Loucy (cell line): Measurements from ENCODE around the gene TENM4.

ENCODE experiments used
- H2AFZ ChIP-seq: fragments of 200-600 bp; sonication (generic); 2 replicates; pipeline ENCODE4 v1.6.0; 2016; ENCODE audit warnings: antibody characterized with exemption, mild to moderate bottlenecking, low read length, moderate library complexity
- H3F3A ChIP-seq: fragments of 200-600 bp; 2 replicates; pipeline ENCODE4 v1.6.0; 2016; ENCODE audit warnings: antibody characterized with exemption, low read depth, mild to moderate bottlenecking
- H3K27me3 ChIP-seq: fragments of 200-600 bp; sonication (generic); 2 replicates; pipeline ENCODE4 v1.6.1; 2014; ENCODE audit warnings: low read length, mild to moderate bottlenecking; ENCODE audit not compliant: insufficient read depth, poor library complexity, severe bottlenecking
- H3K36me3 ChIP-seq: fragments of 200-600 bp; sonication (generic); 2 replicates; pipeline ENCODE4 v1.6.1; 2016; ENCODE audit warnings: low read length; ENCODE audit not compliant: insufficient read depth
- H3K4me1 ChIP-seq: fragments of 200-600 bp; sonication (generic); 2 replicates; pipeline ENCODE4 v1.5.1; 2014; ENCODE audit warnings: low read length, mild to moderate bottlenecking; ENCODE audit not compliant: insufficient read depth, poor library complexity, severe bottlenecking
- H3K4me2 ChIP-seq: fragments of 200-600 bp; sonication (generic); 2 replicates; pipeline ENCODE4 v1.6.0; 2014; ENCODE audit warnings: antibody characterized with exemption, low read length, low read depth, mild to moderate bottlenecking; ENCODE audit not compliant: poor library complexity, severe bottlenecking
- H3K4me3 ChIP-seq: fragments of 200-600 bp; sonication (generic); 2 replicates; pipeline ENCODE4 v1.5.1; 2014; ENCODE audit warnings: low read length, mild to moderate bottlenecking, mixed read lengths; ENCODE audit not compliant: poor library complexity, severe bottlenecking
- H3K79me2 ChIP-seq: fragments of 200-600 bp; sonication (generic); 2 replicates; pipeline ENCODE4 v1.6.1; 2014; ENCODE audit warnings: low read length; ENCODE audit not compliant: insufficient read depth
- H3K9ac ChIP-seq: fragments of 200-600 bp; sonication (generic); 2 replicates; pipeline ENCODE4 v1.6.0; 2014; ENCODE audit warnings: mild to moderate bottlenecking, low read depth, low read length, moderate library complexity; ENCODE audit not compliant: poor library complexity, severe bottlenecking
- H3K9me2 ChIP-seq: fragments of 200-600 bp; sonication (generic); replicated peaks from 2 replicates; pipeline ENCODE4 v1.6.1; 2016; ENCODE audit warnings: low read depth, low read length, mixed read lengths
- H3K9me3 ChIP-seq: fragments of 200-600 bp; sonication (generic); 2 replicates; pipeline ENCODE4 v1.6.1; 2014; ENCODE audit warnings: mild to moderate bottlenecking, antibody characterized with exemption, low read length, low read depth; ENCODE audit not compliant: insufficient read depth
- H4K20me1 ChIP-seq: fragments of 200-600 bp; sonication (generic); 2 replicates; pipeline ENCODE4 v1.6.0; 2014; ENCODE audit warnings: antibody characterized with exemption, low read length, mild to moderate bottlenecking; ENCODE audit not compliant: insufficient read depth, poor library complexity, severe bottlenecking
- CTCF ChIP-seq: fragments of 200-600 bp; sonication (generic); conservative IDR thresholded peaks from 2 replicates; pipeline ENCODE4 v1.5.1; 2014; ENCODE audit warnings: mild to moderate bottlenecking, antibody characterized with exemption, low read length
- EZH2phosphoT487 ChIP-seq: fragments of 200-600 bp; IDR thresholded peaks from 2 replicates; pipeline ENCODE4 v1.6.1; 2018; ENCODE audit warnings: antibody characterized with exemption, mild to moderate bottlenecking, moderate library complexity, borderline replicate concordance

The TENM4 gene

DNA sequence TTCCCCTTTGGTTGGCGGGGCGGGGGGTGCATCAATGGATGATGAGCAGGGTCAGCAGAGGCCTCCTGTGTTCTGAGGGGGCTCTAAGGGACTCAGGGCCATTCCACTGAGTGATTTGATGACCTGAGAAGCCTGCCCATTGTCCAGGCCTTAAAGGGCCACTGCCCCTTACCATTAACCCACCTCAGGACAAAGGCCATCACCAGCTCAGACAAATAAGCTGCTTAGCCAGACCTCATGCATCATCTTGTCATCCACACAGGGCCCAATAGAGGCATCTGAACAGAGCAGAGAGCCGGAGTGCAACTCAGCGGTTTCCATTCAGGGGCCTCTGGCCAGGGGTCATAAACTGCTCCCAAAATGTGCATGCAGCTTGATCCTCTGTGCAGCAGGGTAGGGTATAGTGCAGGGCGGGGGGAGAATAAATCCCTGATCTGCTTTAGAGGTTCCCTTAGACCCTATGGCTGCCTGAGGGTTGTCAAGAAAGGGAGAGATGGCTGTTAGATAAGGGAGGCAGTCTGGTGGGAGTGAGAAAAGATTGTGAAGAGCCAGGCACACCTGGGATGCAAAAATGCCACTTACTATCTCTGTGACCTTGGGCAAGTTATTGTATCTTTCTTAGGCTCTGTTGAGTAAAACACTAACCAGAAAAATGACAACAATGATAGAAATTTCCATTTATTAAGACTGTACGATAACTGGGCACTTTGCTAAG, 490.7 kb downstream of the TENM4 start:
- H3K27me3 ChIP-seq: no peaks in the 10 kb centered on the region
- H4K20me1 ChIP-seq: no peaks in the 10 kb centered on the region
- H2AFZ ChIP-seq: no peak overlapping the region
- no peaks in the 10 kb centered on the region for H3K4me1 ChIP-seq
- H3F3A ChIP-seq: no peaks in the 10 kb centered on the region
- H3K4me2 ChIP-seq: no peak overlapping the region
- no peaks in the 10 kb centered on the region for H3K36me3 ChIP-seq
- no peak overlapping the region for H3K4me3 ChIP-seq
- no peaks in the 10 kb centered on the region for H3K9me2 ChIP-seq
- TF ChIP-seq EZH2phosphoT487 (no peak), CTCF (no peak)
- no peaks in the 10 kb centered on the region for H3K79me2 ChIP-seq
- H3K9me3 ChIP-seq: no peaks in the 10 kb centered on the region
- no peak overlapping the region for H3K9ac ChIP-seq

DNA sequence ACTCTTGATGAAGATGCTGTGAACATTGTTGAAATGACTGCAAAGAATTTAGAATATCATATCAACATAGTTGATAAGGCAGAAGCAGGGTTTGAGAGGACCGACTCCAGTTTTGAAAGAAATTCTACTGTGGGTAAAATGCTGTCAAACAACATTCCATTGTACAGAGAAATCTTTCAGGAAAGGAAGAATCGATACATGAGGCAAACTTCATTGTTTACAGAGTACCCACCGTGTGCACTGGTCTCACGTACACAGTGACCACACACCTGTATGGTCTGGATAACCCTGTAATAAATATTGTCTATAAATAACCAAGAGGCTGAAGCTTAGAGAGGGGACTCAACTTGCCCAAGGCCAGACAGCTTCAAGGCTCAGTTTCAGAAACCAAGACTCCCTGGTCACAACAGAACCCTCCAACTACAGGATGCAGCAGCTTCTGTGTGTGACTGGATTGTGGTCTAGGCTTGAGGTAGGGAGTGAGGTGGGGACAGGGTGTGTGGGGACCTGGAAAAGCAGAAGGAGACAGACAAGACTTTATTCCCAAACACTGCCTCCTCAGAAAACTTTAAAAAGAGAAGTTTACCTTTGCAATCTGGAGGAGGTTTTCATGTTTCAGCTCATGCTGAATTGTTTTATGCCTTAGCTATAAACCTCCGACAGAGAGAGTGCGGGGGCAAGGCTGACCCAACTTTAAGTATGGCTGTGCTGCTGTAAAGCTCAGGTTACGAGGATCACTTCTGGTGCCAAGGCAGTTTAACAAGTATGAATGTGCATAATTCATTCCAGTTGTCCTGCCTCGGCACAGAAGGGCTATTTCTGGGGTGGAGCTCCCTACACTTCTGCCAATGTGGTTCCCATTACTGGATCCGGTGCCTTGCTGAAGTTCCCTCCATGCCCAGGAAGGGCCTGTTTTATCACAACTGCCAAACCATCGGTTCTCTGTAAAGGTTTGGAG, 493.6 kb downstream of the TENM4 start:
- H3K36me3 ChIP-seq: no peaks in the 10 kb centered on the region
- no peak overlapping the region for H3K4me2 ChIP-seq
- H3K4me3 ChIP-seq: no peak overlapping the region
- H4K20me1 ChIP-seq: no peaks in the 10 kb centered on the region
- no peaks in the 10 kb centered on the region for H3F3A ChIP-seq
- no peaks in the 10 kb centered on the region for H3K9me2 ChIP-seq
- no peaks in the 10 kb centered on the region for H3K27me3 ChIP-seq
- H3K79me2 ChIP-seq: no peaks in the 10 kb centered on the region
- TF ChIP-seq CTCF (no peak), EZH2phosphoT487 (no peak)
- H3K4me1 ChIP-seq: no peaks in the 10 kb centered on the region
- H3K9me3 ChIP-seq: no peaks in the 10 kb centered on the region
- no peak overlapping the region for H3K9ac ChIP-seq
- no peak overlapping the region for H2AFZ ChIP-seq

DNA sequence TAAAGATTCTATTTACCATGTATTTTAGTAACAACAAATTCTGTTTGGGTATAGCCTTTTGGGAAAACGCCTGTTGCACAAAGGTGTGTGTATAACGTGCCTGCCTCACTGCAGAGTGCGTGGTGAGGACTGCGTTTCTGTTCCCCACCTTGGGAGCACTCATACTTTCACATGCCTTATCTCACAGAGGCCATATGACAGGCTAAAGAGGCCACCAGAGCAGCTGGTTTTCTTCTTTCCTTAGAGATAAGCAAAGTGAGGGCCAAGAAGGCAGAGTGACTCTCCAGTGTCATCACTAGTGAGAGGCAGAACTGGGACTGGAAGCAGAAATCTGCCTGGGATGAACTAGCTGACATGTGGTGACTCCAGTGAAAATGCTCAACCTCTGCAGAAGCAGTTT, 497.0 kb downstream of the TENM4 start:
- no peaks in the 10 kb centered on the region for H3K36me3 ChIP-seq
- no peaks in the 10 kb centered on the region for H3K4me1 ChIP-seq
- H3F3A ChIP-seq: no peaks in the 10 kb centered on the region
- H3K9ac ChIP-seq: no peak overlapping the region
- H2AFZ ChIP-seq: no peak overlapping the region
- H3K4me3 ChIP-seq: no peak overlapping the region
- TF ChIP-seq CTCF (no peak), EZH2phosphoT487 (no peak)
- no peaks in the 10 kb centered on the region for H3K9me2 ChIP-seq
- H3K27me3 ChIP-seq: no peaks in the 10 kb centered on the region
- no peaks in the 10 kb centered on the region for H3K79me2 ChIP-seq
- no peak overlapping the region for H3K4me2 ChIP-seq
- no peaks in the 10 kb centered on the region for H4K20me1 ChIP-seq
- no peaks in the 10 kb centered on the region for H3K9me3 ChIP-seq
